HG02938 (cell line): ENCODE data around the gene TOM1L1.

Source experiments
- ATAC-seq: cut with Tn5 transposase; IDR thresholded peaks from one replicate; pipeline ENCODE4 v1.9.1; 2021; ENCODE audit warnings: mild to moderate bottlenecking, moderate library complexity; ENCODE audit not compliant: unreplicated experiment

The TOM1L1 gene

DNA sequence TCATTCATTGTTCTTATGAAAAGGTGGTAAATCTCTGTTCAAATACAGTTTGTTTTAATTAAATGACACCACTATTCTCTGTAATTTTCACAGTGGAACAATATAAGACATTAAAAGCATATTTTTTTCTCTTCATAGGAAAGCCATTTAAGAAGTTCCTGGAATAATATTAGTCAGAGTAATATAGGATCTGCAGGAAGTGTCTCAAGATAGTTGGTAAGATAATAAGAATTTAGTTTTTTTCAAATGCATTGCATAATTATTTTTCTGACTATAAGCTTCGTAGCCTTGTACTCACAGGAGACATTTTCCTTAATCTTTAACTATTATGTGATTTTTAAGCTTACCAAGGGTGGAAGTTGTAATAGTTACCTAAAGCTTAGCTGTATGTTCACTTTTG lies 84.8 kb downstream of the TOM1L1 start:
- no peak for ATAC-seq

DNA sequence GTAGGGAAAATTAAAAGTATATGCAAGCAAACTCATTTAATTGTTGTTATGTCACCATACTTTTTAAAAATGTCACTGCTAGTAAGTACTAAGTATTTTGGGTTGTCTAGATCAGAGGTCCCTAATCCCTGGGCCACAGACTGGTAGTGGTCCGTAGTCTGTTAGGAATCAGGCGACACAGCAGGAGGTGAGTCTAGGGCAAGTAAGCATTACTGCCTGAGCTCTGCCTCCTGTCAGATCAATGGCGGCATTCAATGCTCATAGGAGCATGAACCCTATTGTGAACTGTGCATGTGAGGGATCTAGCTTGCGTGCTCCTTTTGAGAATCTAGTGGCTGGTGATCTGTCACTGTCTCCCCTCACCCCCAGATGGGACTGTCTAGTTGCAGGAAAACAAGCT lies 89.5 kb downstream of the TOM1L1 start:
- ATAC-seq, result no peak

DNA sequence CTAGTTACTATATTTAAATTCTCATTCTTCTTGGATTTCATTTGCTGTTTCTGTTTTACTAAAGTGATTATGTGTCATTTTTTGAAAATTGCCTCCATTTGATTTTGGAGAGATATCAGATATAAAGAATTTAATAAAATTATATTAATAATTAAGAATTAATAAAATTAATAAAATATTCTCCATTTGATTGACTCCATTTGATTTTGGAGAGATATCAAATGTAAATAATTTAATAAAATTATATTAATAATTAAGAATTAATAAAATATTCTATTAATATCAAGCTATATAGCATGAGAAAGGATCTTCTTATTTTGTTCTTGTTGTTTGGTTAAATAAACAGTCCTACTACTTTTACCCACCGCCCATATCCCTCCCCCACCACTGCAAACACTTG lies 90.9 kb downstream of the TOM1L1 start:
- no peak for ATAC-seq

DNA sequence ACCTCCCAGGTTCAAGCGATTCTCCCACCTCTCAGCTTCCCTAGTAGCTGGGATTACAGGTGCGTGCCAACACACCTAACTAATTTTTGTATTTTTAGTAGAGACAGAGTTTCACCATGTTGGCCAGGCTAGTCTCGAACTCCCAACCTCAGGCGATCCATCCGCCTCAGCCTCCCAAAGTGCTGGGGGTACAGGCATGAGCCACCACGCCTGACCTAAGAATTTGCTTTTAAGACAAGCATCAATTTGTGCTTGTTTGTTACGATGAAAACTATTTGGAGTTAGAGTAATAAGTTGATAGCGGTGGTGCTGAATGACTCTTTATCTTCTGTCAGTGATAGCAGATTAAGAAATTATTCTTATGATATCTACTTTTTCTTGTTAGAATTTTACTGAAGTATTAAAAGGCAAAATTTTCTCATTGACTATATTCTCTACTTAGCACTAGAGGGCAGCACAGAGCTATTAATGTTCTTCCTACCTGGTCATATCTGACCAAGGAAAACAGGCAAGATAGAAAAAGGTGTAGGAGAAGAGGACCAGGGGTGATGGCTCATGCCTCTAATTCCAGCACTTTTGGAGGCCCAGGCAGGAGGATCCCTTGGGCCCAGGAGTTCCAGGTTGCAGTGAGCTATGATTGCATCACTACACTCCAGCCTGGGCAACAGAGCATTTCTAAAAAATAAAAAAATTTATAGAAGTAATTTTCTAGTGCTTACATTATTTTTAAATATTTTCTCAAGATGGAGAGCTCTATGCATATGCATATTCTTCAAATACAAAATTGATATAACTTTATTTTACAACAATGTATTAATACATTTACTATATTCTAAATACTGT lies 92.4 kb downstream of the TOM1L1 start:
- peak; percentile 86 for ATAC-seq

DNA sequence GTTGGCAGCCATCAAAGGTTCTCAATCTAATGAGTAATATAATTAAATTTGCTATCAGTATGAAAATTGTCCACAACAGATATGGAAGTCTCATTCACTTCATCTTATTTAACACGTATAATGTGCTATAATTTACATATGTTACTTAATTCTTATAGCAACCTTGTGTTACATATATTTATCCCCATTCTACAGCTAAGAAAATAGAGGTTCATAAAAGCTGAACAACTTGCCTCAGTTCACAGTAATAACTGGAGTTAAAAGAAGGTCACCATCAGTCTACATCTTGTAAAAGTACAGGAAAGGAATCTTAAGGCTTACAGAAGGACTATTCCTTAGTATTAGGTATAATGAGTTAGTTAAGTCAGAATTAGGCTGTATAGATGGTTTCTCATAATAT lies 95.8 kb downstream of the TOM1L1 start:
- no peak for ATAC-seq

DNA sequence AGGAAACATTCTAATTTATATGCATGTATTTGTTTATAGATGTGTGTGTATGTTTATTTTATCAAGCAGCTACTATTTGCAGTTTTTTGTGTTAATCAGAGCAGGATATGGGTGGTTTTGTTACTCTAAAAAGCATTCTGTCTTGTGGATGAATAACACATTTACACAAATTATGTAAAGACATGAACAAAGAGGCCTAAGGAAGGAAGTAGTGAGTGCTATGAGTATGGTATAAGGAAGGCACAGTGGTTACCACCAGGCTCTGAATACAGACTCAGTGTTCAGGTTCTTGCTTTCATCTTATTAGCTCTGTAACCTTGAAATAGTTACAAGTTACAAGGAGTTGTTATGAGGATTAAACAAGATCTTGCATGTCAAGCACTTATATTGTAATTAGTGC lies 101.8 kb downstream of the TOM1L1 start:
- no peak for ATAC-seq

DNA sequence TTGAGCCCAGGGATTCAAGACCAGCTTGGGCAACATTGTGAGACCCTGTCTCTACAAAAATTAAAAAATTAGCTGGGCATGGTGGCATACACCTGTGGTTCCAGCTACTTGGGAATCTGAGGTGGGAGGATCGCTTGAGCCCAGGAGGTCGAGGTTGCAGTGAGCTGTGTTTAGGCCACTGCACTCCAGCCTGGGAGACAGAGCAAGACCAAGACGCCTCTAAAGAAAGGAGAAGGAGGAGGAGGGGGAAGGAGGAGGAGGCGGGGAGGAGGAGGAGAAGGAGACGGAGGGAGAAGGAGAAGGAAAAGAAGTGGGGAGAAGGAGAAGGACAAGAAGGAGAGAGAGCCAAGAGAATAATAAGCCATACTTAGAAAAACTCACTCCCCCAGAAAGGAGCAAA lies 103.8 kb downstream of the TOM1L1 start:
- ATAC-seq, result no peak

DNA sequence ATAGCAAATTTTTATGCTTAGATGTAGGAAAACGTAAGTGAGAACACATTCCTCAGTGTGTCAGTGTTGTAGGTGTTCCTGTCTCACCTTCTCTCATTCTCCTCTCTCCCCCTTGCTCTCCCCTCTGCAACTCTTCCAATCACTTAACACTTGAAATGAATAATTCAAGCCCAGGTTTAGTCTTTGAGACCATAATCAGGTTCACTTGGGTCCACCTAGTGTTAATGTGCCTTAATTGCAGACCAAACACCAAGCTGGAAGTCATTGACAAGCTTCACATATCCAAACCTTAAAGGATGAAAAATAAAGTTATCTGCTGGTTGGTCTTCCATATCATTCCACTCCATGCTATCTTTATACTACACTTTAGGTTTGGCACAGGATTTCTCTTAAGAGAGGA lies 104.9 kb downstream of the TOM1L1 start:
- no peak for ATAC-seq
